Mesothelial cell of epicardium (in vitro differentiated cells): Measurements from ENCODE around the gene HEATR5A. TPM values are rescaled to one million over a fixed set of nuclear protein-coding genes. Genes with fewer than 3 reads are reported as not detected.
"Not testable (repeated sequence)": the region's sequence is repeated elsewhere in the genome, so short reads cannot be mapped to it uniquely, and the experiment has no call there.

Experiments used
- DNase-seq, 2 experiments: peaks; one replicate each; pipeline ENCODE4 v3.0.0; 2021; ENCODE audit warnings: low spot score in 2 of 2; ENCODE audit not compliant: unreplicated experiment in 2 of 2
- H3K27ac Mint-ChIP-seq: 2 replicates; pipeline ENCODE4 v1.8.0; 2021; ENCODE audit warnings: mixed read lengths
- H3K27me3 Mint-ChIP-seq: 2 replicates; pipeline ENCODE4 v1.8.0; 2021; ENCODE audit warnings: low read depth, mixed read lengths
- H3K36me3 Mint-ChIP-seq: 2 replicates; pipeline ENCODE4 v1.8.0; 2021; ENCODE audit warnings: mixed read lengths
- H3K4me1 Mint-ChIP-seq: 2 replicates; pipeline ENCODE4 v1.8.0; 2021; ENCODE audit warnings: mixed read lengths
- H3K4me3 Mint-ChIP-seq: 2 replicates; pipeline ENCODE4 v1.8.0; 2021; ENCODE audit warnings: mild to moderate bottlenecking, moderate library complexity, mixed read lengths
- H3K9me3 Mint-ChIP-seq: 2 replicates; pipeline ENCODE4 v1.8.0; 2021; ENCODE audit warnings: mixed read lengths
- total RNA-seq: library from RNA; stranded (reverse); gene quantifications from 3 replicates; pipeline ENCODE4 v1.2.1, GENCODE V29; 2021
- TF ChIP-seq, protein P1 (sequence below): fragments of 200-600 bp; sonication (generic); IDR thresholded peaks from one replicate; pipeline ENCODE4 v1.5.0; 2021; ENCODE audit warnings: antibody characterized with exemption; ENCODE audit not compliant: unreplicated experiment

The HEATR5A gene
- total RNA-seq, 1 donor from 2014 or later, result 21.5 TPM

GRCh38 chr14:31320216-31320615, 100.1 kb downstream of the HEATR5A start:
- H3K9me3 Mint-ChIP-seq, result no peaks in the 10 kb centered on the region
- H3K27me3 Mint-ChIP-seq, result no peaks in the 10 kb centered on the region
- peaks cover 9% of the 10 kb centered on the region for H3K36me3 Mint-ChIP-seq
- TF ChIP-seq, protein P1, sequence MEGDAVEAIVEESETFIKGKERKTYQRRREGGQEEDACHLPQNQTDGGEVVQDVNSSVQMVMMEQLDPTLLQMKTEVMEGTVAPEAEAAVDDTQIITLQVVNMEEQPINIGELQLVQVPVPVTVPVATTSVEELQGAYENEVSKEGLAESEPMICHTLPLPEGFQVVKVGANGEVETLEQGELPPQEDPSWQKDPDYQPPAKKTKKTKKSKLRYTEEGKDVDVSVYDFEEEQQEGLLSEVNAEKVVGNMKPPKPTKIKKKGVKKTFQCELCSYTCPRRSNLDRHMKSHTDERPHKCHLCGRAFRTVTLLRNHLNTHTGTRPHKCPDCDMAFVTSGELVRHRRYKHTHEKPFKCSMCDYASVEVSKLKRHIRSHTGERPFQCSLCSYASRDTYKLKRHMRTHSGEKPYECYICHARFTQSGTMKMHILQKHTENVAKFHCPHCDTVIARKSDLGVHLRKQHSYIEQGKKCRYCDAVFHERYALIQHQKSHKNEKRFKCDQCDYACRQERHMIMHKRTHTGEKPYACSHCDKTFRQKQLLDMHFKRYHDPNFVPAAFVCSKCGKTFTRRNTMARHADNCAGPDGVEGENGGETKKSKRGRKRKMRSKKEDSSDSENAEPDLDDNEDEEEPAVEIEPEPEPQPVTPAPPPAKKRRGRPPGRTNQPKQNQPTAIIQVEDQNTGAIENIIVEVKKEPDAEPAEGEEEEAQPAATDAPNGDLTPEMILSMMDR, result no peak
- H3K4me3 Mint-ChIP-seq, result no peak overlapping the region
- H3K27ac Mint-ChIP-seq, result no peak overlapping the region
- peaks cover 17% of the 10 kb centered on the region for H3K4me1 Mint-ChIP-seq
- no peak for DNase-seq

DNA sequence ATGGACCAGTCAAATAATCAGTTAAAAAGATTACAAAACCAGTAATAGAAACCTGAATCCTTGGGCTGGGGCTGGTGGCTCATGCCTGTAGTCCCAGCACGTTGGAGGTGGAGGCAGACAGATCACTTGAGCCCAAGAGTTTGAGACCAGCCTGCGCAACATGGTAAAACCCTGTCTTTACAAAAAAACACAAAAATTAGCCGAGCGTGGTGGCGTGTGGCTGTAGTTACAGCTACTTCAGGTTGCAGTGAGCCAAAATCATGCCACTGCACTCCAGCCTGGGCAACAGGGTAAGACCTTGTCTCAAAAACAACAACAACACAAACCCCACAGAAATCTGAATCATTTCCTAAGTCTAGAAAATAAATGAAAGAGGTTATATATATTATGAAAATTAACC, 100.6 kb downstream of the HEATR5A start:
- Mint-ChIP-seq H3K4me3 (no peak overlapping the region), H3K27ac (no peak overlapping the region), H3K4me1 (peaks cover 13% of the 10 kb centered on the region), H3K9me3 (no peaks in the 10 kb centered on the region), H3K36me3 (peaks cover 9% of the 10 kb centered on the region), H3K27me3 (no peaks in the 10 kb centered on the region)
- DNase-seq, result no peak
- TF ChIP-seq, protein P1, result no peak

DNA sequence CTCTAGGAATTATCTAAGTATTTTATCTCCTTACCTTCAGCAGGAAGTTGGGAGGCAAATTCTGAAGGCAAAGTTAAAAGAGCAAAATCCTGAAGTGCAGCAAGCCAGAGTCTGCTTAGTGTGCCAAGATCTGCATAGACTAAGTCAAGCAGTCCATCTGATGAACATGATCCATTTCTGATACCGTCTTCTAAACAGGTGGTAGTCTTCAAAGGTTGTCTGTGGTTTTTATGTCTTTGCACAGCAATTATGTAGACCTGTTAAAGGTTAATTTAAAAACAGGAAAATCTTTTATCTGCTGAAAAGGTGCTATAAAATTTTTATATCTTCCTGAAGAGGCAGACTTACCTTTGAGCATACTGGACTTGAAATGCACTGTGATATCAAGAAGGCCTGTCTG, 107.4 kb downstream of the HEATR5A start:
- H3K9me3 Mint-ChIP-seq, result no peaks in the 10 kb centered on the region
- H3K36me3 Mint-ChIP-seq, result peaks cover 25% of the 10 kb centered on the region
- no peaks in the 10 kb centered on the region for H3K4me1 Mint-ChIP-seq
- H3K4me3 Mint-ChIP-seq, result no peak overlapping the region
- H3K27me3 Mint-ChIP-seq, result no peaks in the 10 kb centered on the region
- H3K27ac Mint-ChIP-seq, result no peak overlapping the region
- no peak for DNase-seq
- TF ChIP-seq, protein P1, result no peak

GRCh38 chr14:31312370-31312769, 108.0 kb downstream of the HEATR5A start:
- H3K27me3 Mint-ChIP-seq, H3K9me3 Mint-ChIP-seq, H3K27ac Mint-ChIP-seq, H3K4me1 Mint-ChIP-seq, DNase-seq, H3K4me3 Mint-ChIP-seq: not testable (repeated sequence)
- peaks cover 23% of the 10 kb centered on the region for H3K36me3 Mint-ChIP-seq

DNA sequence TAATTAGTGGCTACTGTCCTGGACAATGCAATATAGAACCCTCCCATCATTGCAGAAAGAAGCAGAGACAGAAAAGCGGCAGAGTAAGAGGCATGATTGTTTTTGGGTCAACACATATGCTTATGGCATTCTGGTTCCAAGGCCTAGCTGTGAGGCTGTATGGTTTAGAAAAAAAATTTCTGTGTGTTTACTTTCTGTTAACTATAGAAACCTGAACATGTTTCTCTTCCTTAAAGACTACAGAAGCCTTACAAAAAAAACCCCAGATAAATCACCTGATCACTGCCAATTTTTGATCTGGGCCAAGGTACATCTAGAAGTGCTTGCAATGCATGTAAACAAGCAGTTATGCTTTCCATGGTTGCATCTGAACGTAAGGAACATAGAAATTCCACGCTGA, 112.7 kb downstream of the HEATR5A start:
- no peak overlapping the region for H3K27ac Mint-ChIP-seq

DNA sequence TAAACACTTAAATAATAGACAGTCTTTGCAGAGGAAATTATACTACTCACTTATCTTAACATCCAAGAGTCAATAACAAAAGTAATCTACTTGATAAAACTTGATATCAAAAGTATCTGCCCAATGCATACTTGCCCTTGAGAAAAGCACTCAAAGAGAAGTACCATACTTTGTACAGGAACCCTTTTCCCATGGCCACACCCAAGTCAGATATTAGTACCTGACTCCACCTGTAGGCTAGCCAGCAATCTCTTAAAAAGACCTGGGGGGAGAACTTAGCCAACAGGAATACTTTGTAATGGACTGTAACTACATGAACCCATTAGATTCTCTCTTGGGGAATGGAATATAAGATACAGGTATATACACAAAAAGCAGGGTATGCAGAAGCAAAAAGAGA, 113.2 kb downstream of the HEATR5A start:
- Mint-ChIP-seq H3K4me3 (no peak overlapping the region), H3K27me3 (no peaks in the 10 kb centered on the region), H3K4me1 (no peaks in the 10 kb centered on the region), H3K9me3 (no peaks in the 10 kb centered on the region), H3K36me3 (peaks cover 29% of the 10 kb centered on the region), H3K27ac (no peak overlapping the region)
- TF ChIP-seq, protein P1, result no peak
- no peak for DNase-seq

More for the DNA sequence above, 112.7 kb downstream of the HEATR5A start:
- DNase-seq, result no peak
- H3K9me3 Mint-ChIP-seq, result no peaks in the 10 kb centered on the region
- TF ChIP-seq, protein P1, result no peak
- H3K4me1 Mint-ChIP-seq, result no peaks in the 10 kb centered on the region
- H3K27me3 Mint-ChIP-seq, result no peaks in the 10 kb centered on the region
- H3K36me3 Mint-ChIP-seq, result peaks cover 29% of the 10 kb centered on the region
- no peak overlapping the region for H3K4me3 Mint-ChIP-seq
